HL-60 (cell line): ENCODE results near the gene PRR12.
"Not testable (repeated sequence)": the region's sequence is repeated elsewhere in the genome, so short reads cannot be mapped to it uniquely, and the experiment has no call there.

Experiments
- CTCF ChIP-seq: IDR thresholded peaks from one replicate; pipeline ENCODE4 v1.5.1; 2011; ENCODE audit warnings: low read length, control low read depth, inconsistent platforms; ENCODE audit not compliant: insufficient read depth
- POLR2AphosphoS5 ChIP-seq: IDR thresholded peaks from 2 replicates; pipeline ENCODE4 v1.6.1; 2012; ENCODE audit warnings: low read depth
- SPI1 ChIP-seq: IDR thresholded peaks from 2 replicates; pipeline ENCODE4 v1.6.1; 2012; ENCODE audit warnings: low read depth, mild to moderate bottlenecking, borderline replicate concordance
- TF ChIP-seq, protein P1 (sequence below): IDR thresholded peaks from 2 replicates; pipeline ENCODE4 v1.6.1; 2012; ENCODE audit warnings: low read depth; ENCODE audit not compliant: insufficient replicate concordance

DNA sequence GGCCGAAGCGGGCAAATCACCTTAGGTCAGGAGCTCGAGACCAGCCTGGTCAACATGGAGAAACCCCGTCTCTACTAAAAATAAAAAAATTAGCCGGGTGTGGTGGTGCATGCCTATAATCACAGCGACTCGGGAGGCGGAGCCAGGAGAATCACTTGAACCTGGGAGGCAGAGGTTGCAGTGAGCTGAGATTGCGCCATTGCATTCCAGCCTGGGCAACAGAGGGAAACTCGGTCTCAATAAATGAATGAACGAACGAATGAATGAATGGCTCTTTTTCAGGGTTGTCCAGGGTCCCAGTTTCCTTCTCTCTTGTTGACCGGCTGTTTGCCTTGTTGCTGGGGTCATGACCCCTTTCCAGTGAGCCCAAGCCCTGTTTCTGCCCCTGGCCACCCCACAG lies 26.9 kb downstream of the PRR12 start:
- TF ChIP-seq, protein P1, sequence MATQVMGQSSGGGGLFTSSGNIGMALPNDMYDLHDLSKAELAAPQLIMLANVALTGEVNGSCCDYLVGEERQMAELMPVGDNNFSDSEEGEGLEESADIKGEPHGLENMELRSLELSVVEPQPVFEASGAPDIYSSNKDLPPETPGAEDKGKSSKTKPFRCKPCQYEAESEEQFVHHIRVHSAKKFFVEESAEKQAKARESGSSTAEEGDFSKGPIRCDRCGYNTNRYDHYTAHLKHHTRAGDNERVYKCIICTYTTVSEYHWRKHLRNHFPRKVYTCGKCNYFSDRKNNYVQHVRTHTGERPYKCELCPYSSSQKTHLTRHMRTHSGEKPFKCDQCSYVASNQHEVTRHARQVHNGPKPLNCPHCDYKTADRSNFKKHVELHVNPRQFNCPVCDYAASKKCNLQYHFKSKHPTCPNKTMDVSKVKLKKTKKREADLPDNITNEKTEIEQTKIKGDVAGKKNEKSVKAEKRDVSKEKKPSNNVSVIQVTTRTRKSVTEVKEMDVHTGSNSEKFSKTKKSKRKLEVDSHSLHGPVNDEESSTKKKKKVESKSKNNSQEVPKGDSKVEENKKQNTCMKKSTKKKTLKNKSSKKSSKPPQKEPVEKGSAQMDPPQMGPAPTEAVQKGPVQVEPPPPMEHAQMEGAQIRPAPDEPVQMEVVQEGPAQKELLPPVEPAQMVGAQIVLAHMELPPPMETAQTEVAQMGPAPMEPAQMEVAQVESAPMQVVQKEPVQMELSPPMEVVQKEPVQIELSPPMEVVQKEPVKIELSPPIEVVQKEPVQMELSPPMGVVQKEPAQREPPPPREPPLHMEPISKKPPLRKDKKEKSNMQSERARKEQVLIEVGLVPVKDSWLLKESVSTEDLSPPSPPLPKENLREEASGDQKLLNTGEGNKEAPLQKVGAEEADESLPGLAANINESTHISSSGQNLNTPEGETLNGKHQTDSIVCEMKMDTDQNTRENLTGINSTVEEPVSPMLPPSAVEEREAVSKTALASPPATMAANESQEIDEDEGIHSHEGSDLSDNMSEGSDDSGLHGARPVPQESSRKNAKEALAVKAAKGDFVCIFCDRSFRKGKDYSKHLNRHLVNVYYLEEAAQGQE = not testable (repeated sequence)
- not testable (repeated sequence) for TF ChIP-seq CTCF, POLR2AphosphoS5, SPI1
